DND-41 (cell line): ENCODE data around the gene OR52H1.

Source experiments
- CTCF ChIP-seq: IDR thresholded peaks from 2 replicates; pipeline ENCODE4 v1.5.1; 2012; ENCODE audit warnings: borderline replicate concordance, low read length, moderate library complexity, mild to moderate bottlenecking; ENCODE audit not compliant: poor library complexity, severe bottlenecking; ENCODE audit errors: extremely low read depth
- EZH2 ChIP-seq: IDR thresholded peaks from 3 replicates; pipeline ENCODE4 v1.6.1; 2012; ENCODE audit warnings: borderline replicate concordance, low read depth, mild to moderate bottlenecking, moderate library complexity, low read length, inconsistent platforms; ENCODE audit not compliant: severe bottlenecking

DNA sequence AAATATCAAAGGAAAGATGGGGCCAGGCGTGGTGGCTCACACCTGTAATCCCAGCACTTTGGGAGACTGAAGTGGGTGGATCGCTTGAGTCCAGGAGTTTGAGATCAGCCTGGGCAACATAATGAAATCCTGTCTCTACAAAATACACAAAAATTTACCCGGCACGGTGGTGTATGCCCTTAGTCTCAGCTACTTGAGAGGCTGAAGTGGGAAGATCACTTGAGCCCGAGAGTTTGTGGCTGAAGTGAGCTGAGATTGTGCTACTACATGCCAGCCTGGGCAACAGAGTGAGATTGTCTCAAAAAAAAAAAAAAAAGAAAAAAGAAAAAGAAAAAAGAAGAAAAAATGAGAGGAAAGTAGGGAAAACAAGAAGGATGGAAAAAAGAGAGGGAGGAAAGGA lies 44.3 kb upstream of the OR52H1 start:
- TF ChIP-seq CTCF: no peak
- no peak for TF ChIP-seq EZH2
